GM18951 (cell line): ENCODE measurements around the gene SMPDL3A.

ENCODE experiments used
- POLR2A ChIP-seq: IDR thresholded peaks from 4 replicates; pipeline ENCODE4 v1.6.1; 2011; ENCODE audit warnings: mild to moderate bottlenecking; ENCODE audit not compliant: insufficient read length, insufficient read depth; ENCODE audit errors: extremely low read depth
- in situ Hi-C: fragments of 300-500 bp; cut with MboI; formaldehyde crosslinking; loops from one replicate; pipeline ENCODE4 v1.12.0; 2022; ENCODE audit warnings: low sequenced_read_pairs, mixed read lengths, inconsistent platforms; ENCODE audit not compliant: unreplicated experiment

Gene SMPDL3A, protein sequence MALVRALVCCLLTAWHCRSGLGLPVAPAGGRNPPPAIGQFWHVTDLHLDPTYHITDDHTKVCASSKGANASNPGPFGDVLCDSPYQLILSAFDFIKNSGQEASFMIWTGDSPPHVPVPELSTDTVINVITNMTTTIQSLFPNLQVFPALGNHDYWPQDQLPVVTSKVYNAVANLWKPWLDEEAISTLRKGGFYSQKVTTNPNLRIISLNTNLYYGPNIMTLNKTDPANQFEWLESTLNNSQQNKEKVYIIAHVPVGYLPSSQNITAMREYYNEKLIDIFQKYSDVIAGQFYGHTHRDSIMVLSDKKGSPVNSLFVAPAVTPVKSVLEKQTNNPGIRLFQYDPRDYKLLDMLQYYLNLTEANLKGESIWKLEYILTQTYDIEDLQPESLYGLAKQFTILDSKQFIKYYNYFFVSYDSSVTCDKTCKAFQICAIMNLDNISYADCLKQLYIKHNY

DNA sequence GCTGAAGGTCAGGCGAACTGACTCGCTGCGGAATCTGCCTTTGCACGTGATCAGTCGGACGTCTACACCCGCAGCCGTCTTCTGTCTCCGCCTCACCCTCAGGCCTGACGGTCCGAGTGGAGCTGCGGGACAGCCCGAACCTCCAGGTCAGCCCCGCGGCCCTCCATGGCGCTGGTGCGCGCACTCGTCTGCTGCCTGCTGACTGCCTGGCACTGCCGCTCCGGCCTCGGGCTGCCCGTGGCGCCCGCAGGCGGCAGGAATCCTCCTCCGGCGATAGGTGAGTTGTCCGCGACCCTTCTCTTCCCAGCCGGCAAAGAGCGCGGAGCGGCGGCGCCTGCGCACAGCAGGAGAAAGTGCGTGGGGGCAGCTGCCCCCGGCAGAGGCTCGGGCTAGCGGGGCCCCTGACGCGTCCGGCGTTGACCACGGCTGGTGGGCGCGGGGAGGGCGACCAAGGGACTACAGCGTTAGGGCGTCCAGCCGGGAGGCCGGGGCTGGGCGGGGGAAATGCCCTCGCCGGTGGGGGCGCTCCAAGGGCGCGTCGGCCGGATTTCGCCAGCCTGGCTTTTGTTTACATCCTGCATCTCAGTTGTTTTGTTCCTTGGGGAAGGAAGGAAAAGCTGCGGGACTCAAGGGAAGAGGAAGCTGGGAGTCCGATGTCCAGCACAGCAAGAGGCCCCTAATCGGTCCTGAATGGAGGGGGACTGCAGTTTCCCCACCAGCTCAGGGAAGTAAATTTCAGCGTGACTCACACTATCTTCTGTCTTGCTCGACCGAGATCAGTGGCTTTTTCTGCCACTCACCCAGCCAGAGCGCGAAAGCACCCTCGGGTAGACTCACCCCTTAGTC, at the start of gene SMPDL3A:
SMPDL3A (plus strand) TSS at position 77 of the 846 bp plus-strand sequence; CDS start at position 166, 89 bp downstream.
- TF ChIP-seq POLR2A: no peak
- in situ Hi-C loops: no loop called here

DNA sequence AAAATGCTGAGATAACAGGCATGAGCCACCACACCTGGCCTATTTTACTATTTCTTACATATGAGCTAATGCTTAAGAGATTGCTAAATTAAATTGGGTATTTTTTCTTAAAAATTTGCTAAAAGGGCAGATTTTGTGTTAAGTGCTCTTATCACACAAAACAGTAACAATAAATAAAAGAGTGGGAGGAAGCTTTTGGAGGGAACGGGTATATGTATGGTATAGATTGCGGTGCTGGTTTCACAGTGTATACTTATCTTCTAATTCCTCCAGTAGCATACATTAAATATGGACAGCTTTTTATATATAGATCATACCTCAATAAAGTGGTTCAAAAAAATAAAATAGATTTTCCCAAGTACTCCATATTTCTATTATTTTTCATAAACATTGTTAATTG, 49.0 kb upstream of the SMPDL3A start:
- TF ChIP-seq POLR2A: no peak
- in situ Hi-C loops: loop anchor here (10.0 to 25.0 kb wide), 2 partner anchors 95 to 572 kb away; no protein-coding TSS in a partner anchor

DNA sequence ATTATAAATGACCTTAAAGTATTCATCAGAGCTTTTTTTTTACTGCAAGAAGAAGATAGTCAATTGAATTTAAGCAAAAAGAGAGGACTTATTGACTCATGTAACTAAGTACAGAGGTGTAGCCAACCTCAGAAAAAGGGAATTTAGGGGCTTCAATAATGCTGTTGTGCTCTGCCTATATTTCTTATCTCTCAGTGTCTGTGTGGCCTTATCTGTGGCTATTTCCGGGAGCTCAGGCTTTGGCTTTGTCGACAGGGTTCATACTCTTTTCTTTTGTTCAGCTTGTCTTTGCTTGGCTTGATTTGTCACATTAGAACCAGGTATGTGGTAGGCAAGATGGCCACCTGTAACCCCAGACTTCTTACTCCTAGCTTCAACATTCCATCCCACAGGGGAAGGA, 48.1 kb upstream of the SMPDL3A start:
- TF ChIP-seq POLR2A: no peak
- in situ Hi-C loops: loop anchor here (10.0 to 25.0 kb wide), 2 partner anchors 94 to 571 kb away; no protein-coding TSS in a partner anchor

DNA sequence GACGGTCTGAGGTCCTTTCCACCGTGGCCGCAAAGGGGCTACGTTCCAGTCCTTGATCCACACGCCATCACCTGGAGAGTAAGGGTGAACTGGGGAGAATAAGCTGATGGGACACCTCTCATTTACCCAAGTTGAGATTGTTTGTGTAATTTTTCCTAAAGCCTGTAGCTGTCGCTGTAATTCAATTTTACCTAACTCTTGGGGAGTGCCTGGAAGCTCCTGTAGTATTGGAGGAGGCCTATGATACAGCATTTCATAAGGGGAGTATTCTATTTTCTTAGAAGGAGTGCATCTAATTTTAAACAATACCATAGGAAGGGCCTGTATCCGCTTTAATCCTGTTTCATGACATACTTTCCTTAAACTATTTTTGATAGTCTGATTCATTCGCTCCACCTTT, 44.8 kb upstream of the SMPDL3A start:
- in situ Hi-C loops: loop anchor here (10.0 to 25.0 kb wide), 2 partner anchors 91 to 568 kb away; no protein-coding TSS in a partner anchor

DNA sequence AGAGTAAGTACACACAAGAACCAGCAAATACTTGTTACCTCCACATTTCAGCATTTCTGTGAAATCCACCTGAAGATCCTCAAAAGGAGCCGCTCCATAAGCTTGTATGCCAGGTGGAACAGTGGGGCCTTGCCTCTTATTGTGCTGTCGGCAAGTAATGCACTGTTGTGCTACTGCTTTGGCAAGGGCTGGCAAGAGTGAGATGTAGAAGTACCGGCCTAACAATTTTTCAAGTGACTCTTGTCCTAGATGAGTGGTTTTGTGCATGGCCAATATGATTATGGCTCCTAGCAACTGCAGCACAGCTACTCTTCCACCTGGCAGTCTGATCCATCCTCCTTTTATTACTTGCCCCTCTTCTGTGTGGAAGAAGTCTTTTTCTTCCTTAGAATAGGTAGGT, 44.2 kb upstream of the SMPDL3A start:
- in situ Hi-C loops: loop anchor here (10.0 to 25.0 kb wide), 2 partner anchors 90 to 567 kb away; no protein-coding TSS in a partner anchor

DNA sequence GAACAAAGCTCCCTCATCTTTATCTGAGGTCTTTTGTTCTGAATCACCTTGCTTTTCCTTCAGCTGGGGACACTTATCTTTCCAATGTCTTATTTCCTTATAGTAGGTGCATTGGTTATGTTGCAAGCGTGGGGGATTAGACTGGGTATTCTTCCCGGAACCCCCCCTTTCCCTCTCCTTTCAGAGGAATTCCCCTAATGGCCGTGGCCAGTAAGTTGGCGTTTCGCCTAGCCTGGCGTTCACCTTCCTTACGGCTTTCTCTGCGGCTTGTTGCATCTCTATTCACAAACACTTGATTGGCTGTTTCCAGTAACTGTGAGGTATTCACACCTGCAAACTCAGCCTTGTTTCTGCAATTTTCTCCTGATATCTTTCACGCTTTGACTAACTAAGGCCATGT, 42.4 kb upstream of the SMPDL3A start:
- no peak for TF ChIP-seq POLR2A
- in situ Hi-C loops: loop anchor here (10.0 to 25.0 kb wide), 2 partner anchors 88 to 566 kb away; no protein-coding TSS in a partner anchor

DNA sequence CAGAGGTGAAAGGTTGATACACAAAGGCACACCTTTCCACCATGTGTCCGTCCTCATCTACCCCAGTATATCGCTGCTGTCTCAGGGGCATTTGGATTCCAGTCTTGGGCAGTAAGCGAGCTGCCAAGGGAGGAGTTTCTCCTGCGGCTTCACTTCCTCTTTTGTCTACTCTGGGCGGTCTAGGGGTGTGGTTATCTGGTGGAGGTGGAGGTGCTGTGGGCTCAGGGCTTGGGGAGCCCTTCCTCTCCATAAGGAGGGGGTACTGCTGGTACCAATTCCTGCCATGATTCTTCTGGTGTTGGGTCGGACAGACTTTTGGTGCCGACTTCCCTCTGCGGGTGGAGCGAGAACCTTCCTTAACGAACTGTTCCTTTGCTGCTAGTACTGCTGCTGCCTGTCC, 41.5 kb upstream of the SMPDL3A start:
- in situ Hi-C loops: loop anchor here (10.0 to 25.0 kb wide), 2 partner anchors 87 to 565 kb away; no protein-coding TSS in a partner anchor

DNA sequence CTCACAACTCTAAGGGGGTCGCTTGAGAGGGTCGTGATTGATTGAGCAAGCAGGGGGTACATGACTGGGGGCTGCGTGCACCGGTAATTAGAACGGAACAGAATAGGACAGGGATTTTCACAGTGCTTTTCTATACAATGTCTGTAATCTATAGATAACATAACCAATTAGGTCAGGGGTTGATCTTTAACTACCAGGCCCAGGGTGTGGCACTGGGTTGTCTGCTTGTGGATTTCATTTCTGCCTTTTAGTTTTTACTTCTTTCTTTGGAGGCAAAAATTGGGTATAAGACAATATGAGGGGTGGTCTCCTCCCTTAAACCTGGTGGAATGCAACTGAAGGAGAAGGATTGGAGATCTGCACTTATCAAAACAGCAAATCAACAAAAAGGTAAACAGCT, 40.1 kb upstream of the SMPDL3A start:
- in situ Hi-C loops: loop anchor here (10.0 to 25.0 kb wide), 2 partner anchors 86 to 563 kb away; no protein-coding TSS in a partner anchor

More for the DNA sequence above, 41.5 kb upstream of the SMPDL3A start:
- no peak for TF ChIP-seq POLR2A

DNA sequence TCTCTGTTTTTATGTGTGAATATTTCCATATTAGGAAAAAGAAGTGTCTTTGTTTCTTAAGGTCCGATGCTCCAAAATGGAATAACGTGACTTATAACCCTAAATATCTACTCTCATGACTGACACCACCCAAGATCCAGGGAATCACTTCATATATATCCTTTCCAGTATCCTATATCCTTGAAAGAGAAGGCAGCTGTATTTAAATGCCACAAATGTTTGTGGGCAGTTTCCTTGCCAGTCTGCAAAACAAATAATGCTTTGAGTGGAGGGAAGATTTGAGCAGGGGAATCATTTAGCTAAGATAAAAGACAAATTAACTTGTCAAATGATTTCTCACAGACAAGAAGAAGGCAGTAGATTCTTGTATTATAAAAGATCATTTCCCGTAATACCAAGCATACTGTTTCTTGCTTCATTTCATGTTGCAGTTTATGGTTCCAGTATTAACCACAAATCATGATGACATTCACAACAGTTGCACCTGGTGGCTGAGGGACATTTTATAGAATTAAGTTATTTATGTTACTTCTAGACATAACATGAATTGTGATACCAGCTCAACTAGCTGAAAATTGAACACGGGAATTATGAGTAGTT, 39.5 kb upstream of the SMPDL3A start:
- in situ Hi-C loops: loop anchor here (10.0 to 25.0 kb wide), 2 partner anchors 85 to 563 kb away; no protein-coding TSS in a partner anchor
- TF ChIP-seq POLR2A: no peak

DNA sequence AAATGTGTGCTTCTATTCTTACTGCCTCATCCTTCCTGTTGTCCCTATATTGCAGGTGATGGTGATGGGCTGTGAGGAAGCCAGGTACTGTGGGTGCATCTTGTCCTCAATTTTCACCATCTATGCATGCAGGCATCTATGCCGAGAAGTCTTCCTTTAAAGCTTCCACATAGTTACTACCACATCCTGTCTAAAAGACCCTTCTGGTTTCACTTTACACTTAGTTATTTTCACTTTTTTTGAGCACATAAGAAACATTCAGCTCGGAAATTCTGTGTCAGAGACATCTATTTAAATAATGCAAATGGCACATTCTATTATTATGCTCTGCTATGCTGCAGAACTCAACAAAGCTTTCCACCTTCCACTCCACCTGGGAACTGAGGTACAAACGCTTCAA, 37.7 kb upstream of the SMPDL3A start:
- in situ Hi-C loops: no loop called here
- no peak for TF ChIP-seq POLR2A

DNA sequence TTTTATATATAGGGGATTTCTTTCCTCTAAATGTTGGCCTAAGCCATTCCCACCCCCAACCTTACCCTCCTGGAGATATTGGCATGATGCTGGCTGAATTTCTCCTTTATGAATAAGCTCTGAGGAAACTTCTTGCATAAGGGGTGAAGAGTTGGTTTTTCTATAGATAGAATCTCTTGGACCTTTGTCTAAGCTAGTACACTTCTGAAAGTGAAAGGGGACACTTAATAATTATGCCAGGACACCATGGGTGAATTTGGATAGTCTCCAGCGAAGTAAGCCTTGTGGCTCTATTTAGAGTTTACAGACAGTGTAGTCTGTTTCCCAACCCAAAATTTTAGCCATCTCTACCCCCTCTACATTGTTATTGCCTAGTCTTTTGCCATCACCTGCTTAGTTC, 36.6 kb upstream of the SMPDL3A start:
- TF ChIP-seq POLR2A: no peak
- in situ Hi-C loops: no loop called here

DNA sequence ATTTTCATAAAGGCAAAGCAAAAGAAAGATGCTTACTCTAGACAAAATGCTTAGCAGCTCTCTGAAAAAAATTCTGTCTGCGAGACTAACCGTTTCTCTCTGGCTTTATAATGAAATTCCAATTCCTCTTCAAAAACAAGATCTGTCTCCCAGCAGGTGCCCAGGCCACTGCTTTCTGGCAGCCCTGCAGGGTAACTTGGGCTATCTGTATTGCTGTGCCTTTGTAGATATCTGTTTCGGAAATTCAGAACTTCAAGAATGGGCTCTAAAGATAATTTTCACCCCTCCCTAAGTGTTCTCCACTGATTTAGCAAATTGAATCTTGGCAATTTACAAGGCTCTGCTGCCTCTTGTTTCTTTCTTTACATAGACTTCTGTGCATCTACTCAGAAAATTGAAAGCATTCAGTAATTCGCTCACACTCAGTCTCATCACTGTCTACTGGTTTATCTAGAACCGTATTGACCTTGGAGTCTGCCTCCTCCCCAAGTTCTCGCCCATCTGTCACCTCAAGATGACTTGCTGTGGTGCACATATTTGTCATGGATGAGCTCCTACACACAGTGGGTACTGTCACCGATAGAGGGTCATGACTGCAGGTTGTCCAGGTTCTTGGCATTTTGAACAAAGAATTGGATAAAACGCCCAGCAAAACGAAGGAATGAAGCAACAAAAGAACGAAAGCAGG, 35.9 kb upstream of the SMPDL3A start:
- in situ Hi-C loops: no loop called here
- TF ChIP-seq POLR2A: no peak
